ENCODE data around the gene CACNA2D2.

CACNA2D2 gene

DNA sequence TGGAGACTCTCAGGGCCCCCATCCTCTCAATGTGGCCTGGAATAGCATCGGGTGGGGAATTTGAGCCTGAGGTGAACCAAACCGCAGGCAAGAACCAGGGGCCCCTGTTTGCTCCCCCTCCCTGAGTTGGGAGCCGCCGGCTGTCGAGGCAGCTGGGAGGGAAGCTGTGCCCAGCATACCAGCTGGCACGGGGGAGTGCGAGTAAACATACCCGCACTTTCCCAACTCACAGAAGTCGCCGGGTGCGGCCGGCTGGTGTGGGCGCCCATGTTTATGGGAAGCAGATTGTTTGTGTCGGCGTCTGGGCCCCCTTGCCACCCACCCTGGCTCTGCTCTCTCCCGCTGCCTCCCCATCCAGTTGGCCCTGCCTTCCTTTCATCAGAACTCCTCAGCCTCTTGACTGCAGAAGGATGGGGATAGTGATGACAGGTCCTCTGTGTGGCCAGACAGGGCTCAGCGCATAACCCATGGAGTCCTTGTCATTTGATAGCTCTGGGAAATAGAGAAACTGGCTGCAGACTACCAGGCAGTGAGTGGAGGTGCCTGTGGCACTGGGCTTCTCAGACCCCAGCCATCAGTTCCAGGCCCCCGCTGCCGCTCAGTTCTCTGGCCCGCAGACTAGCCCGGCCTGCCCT is 60.4 kb downstream of the CACNA2D2 start:
- no peak overlapping the region for H3K4me3 ChIP-seq (ENCODE audit: low read length)
- DNase-seq (ENCODE audit: low read depth) = no peak

GRCh38 chr3:50441424-50442217 is 61.8 kb downstream of the CACNA2D2 start:
- H3K4me3 ChIP-seq (ENCODE audit: low read length) = no peak overlapping the region
- DNase-seq (ENCODE audit: low read depth) = no peak
- TF ChIP-seq CTCF (conservative IDR thresholded peaks at IDR 0.05; ENCODE audit: low read depth, low read length) = no peak

More for the DNA sequence above, 60.4 kb downstream of the CACNA2D2 start:
- no peak for TF ChIP-seq CTCF (conservative IDR thresholded peaks at IDR 0.05; ENCODE audit: low read depth, low read length)

DNA sequence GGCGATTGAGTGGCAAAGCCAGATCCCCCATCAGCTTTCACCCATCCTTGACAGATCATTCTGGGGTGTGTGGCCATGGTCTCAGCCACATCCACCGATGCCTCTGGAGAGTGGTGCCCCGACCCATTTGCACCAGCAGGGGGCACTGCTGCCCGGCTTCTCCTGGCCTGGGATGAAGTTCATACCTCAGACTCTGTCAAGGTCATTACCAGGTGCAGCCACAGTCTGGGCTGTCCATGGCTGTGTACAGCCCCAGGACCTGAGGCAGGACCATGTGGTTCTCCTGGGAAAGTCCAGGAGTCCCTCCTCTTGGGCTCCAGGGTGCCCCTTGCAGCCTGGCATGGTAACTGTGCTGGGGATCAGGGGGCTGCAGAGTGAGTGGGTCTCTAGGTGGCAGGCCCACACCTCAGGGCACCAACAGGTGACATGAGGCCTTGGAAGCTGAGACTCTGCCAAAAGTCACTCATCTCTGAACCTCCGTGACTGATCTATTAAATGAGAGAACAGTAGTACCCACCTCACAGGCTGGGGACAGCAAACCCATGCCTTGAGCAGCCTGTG is 67.2 kb downstream of the CACNA2D2 start:
- DNase-seq (ENCODE audit: low read depth) = no peak
- H3K4me3 ChIP-seq (ENCODE audit: low read length) = no peak overlapping the region
- TF ChIP-seq CTCF (conservative IDR thresholded peaks at IDR 0.05; ENCODE audit: low read depth, low read length) = peak; percentile 89

DNA sequence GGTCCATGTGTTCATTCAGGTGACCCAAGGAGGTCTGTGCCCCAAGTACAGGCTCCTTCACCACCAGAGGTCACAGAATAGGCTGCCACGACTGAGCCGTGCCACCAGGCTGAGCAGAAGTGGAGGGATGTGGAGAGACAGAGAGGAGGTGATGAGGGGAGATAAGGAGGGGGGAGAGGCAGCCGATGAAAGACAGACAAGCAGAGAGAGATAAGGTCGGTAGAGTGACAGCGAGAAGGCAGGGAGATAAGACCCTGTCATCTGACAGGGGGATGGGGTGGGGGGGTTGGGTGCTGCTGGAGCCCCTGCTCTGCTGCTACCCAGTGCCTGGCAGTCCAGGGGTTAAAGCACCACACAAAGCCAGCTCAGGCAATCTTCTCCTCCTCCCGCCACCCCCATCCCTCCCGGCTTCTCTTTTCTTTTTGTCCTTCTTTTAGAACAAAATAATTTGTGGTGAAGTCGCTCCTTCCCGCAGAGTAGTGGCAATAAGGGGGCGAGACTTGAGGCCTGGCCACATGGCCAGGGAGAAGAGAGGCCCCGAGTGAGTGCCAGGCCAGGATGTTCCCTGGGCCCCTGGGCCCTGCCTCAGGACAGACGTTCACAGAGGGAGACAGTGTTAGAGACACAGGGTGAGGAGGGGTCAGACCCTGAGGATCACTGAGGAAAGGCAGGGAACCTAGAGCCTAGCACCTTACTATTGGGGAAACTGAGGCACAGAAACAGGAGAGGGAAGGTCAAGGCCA is 67.9 kb downstream of the CACNA2D2 start:
- no peak for DNase-seq (ENCODE audit: low read depth)
- TF ChIP-seq CTCF (conservative IDR thresholded peaks at IDR 0.05; ENCODE audit: low read depth, low read length) = no peak
- H3K4me3 ChIP-seq (ENCODE audit: low read length) = no peak overlapping the region

GRCh38 chr3:50433954-50434353 is 69.5 kb downstream of the CACNA2D2 start:
- no peak for DNase-seq (ENCODE audit: low read depth)
- no peak overlapping the region for H3K4me3 ChIP-seq (ENCODE audit: low read length)
- TF ChIP-seq CTCF (conservative IDR thresholded peaks at IDR 0.05; ENCODE audit: low read depth, low read length) = no peak

DNA sequence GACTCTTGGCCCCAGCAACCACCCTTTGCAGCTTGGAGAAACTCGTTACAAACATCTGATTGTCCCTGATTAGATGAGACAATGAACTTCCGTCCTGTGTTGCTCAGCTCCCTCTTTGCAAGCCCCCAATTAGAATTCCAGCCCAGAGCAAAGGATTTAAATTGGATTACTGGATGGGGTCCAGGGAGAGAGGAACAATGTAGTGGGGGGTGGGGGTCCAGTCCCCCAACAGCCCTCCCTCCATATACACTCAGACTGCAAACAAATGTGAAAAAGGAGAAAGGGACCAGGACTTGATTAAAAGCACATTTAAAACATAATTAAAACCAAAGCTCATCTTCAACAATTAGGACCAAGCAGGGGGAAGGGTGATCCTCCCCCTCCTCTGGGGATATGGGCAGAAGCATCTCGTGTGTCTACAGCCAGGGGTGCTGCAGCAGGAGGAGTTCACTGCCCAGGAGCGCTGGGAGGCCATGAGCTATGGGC is 72.4 kb downstream of the CACNA2D2 start:
- TF ChIP-seq CTCF (conservative IDR thresholded peaks at IDR 0.05; ENCODE audit: low read depth, low read length) = no peak
- no peak overlapping the region for H3K4me3 ChIP-seq (ENCODE audit: low read length)
- peak; percentile 13 for DNase-seq (ENCODE audit: low read depth)

All from retinal pigment epithelial cell (primary cell).